Activated CD4-positive, alpha-beta memory T cell treated with anti-CD3 and anti-CD28 coated beads, Interleukin-2, amount 10 ng/mL, durations not matched to agents 7 days and 5 days (primary cell): Measurements from ENCODE around the gene MAPKBP1. TPM values are rescaled to one million over a fixed set of nuclear protein-coding genes. Genes with fewer than 3 reads are reported as not detected.

ENCODE experiments used
- CTCF ChIA-PET: fragments of 350-600 bp; sonication (Branson Sonifier 250); formaldehyde crosslinking; loops from one replicate; lab custom pipeline; 2021; ENCODE audit warnings: antibody characterized with exemption, inconsistent platforms; lab: Charles Lee
- POLR2A ChIA-PET: fragments of 350-600 bp; sonication (Branson Sonifier 250); formaldehyde crosslinking; loops from one replicate; lab custom pipeline; 2021; ENCODE audit warnings: antibody characterized with exemption; lab: Charles Lee
- DNase-seq: peaks from one replicate; pipeline ENCODE4 v3.0.0-alpha.2; 2020
- H3K27ac Mint-ChIP-seq: one replicate; pipeline ENCODE4 v1.8.0; 2021; ENCODE audit warnings: mild to moderate bottlenecking, mixed read lengths
- H3K27me3 Mint-ChIP-seq: one replicate; pipeline ENCODE4 v1.8.0; 2021; ENCODE audit warnings: mixed read lengths
- H3K36me3 Mint-ChIP-seq: one replicate; pipeline ENCODE4 v1.8.0; 2021; ENCODE audit warnings: low read depth, mixed read lengths
- H3K4me1 Mint-ChIP-seq: one replicate; pipeline ENCODE4 v1.8.0; 2021; ENCODE audit warnings: mixed read lengths
- H3K4me3 Mint-ChIP-seq: one replicate; pipeline ENCODE4 v1.8.0; 2021; ENCODE audit warnings: mild to moderate bottlenecking, mixed read lengths
- H3K9me3 Mint-ChIP-seq: one replicate; pipeline ENCODE4 v1.8.0; 2021; ENCODE audit warnings: mixed read lengths
- total RNA-seq, 2 experiments: library from RNA; stranded (reverse); gene quantifications; one replicate each; pipeline ENCODE4 v1.2.3, GENCODE V29; 2021

The MAPKBP1 gene
- total RNA-seq, 2 experiments from 2014 or later, result 28.9 to 31.6 TPM

DNA sequence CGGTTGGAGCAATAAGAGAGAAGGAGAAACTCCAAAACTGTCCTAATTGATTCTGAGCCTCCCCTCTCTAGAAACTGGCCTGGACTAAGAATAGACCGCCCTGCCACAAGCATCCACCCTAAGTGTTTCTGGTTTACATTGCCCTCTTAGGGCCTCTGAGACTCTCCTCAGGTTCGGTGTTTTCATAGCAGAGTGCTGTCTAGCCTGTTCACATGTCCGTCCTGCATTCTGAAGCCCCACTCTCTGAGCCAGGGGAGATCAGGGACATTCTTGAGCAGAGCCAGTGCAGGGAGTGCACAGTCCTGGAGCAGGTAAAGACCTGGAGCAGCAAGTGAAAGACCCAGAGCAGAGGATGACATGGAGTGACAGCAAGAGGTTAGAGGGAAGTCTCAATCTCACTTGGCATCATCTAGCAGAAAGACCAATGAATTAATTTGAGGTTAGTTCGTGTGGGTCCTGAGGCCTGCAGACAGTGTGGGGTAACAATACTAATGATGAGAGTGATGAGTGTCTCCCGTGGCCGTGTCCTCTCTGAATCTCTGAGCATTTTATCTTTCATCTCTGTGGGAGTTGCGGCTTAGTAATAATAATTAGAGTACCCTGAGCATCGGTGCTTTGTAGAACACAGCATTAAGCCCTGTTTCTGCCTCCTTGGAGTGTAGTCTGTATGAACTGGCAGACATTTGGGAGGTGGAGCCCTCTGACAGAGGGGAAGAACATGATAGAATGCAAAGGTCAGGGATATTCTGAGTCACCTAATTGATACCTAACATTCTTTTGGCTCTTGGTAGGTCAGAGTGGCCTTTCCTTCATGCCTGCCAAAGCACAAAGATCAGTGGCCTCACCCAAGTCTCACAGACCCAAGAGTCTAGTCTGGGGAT is 24.6 kb downstream of the MAPKBP1 start:
- no peak for DNase-seq
- Mint-ChIP-seq H3K27me3 (no peaks in the 10 kb centered on the region), H3K4me1 (peaks cover 18% of the 10 kb centered on the region), H3K9me3 (no peaks in the 10 kb centered on the region), H3K4me3 (no peak overlapping the region), H3K27ac (no peak overlapping the region), H3K36me3 (peaks cover 22% of the 10 kb centered on the region)
- ChIA-PET CTCF (no interaction called here), POLR2A (no interaction called here)

DNA sequence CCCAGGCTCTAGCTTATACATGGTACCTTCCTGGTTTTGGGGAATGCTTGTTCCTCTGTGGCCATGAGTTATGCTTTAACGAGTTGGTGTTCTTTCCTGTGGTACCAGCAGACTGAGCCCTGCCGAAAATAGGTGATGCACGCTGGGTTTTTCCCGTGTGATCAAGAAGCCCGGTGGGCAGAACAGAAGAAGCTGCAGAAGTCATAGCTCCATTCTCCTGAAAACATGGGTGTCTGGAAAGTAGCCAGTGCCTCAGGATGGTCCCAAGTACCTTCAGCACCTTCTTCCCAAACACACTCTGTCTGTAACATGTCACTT is 25.2 kb downstream of the MAPKBP1 start:
- ChIA-PET CTCF (interaction anchor here (2.1 kb wide), 1 partner anchor 25 kb away, joined by 6 read pairs; the partner anchor contains the start of gene MAPKBP1), POLR2A (no interaction called here)
- Mint-ChIP-seq H3K4me3 (no peak overlapping the region), H3K36me3 (peaks cover 20% of the 10 kb centered on the region), H3K27ac (no peak overlapping the region), H3K9me3 (no peaks in the 10 kb centered on the region), H3K27me3 (no peaks in the 10 kb centered on the region), H3K4me1 (peaks cover 17% of the 10 kb centered on the region)
- DNase-seq, result no peak

GRCh38 chr15:41801185-41801584 is 26.9 kb downstream of the MAPKBP1 start:
- no peak overlapping the region for H3K4me3 Mint-ChIP-seq
- DNase-seq, result no peak
- ChIA-PET CTCF (interaction anchor here (1.3 to 2.1 kb wide), 3 partner anchors 9 to 27 kb away, joined by 3 to 6 read pairs (median 4); partner anchors contain the start of gene MAPKBP1), POLR2A (no interaction called here)
- H3K36me3 Mint-ChIP-seq, result peaks cover 20% of the 10 kb centered on the region
- no peaks in the 10 kb centered on the region for H3K9me3 Mint-ChIP-seq
- H3K4me1 Mint-ChIP-seq, result peaks cover 10% of the 10 kb centered on the region
- no peaks in the 10 kb centered on the region for H3K27me3 Mint-ChIP-seq
- H3K27ac Mint-ChIP-seq, result no peak overlapping the region

- no peaks in the 10 kb centered on the region for H3K9me3 Mint-ChIP-seq
- ChIA-PET POLR2A (no interaction called here), CTCF (interaction anchor here (0.8 to 5.8 kb wide), 5 partner anchors 9 to 336 kb away, joined by 3 to 39 read pairs (median 5); partner anchors contain the start of gene MAPKBP1)
- peaks cover 5% of the 10 kb centered on the region for H3K4me1 Mint-ChIP-seq
- H3K27ac Mint-ChIP-seq, result no peak overlapping the region
- no peak overlapping the region for H3K4me3 Mint-ChIP-seq
- no peak for DNase-seq
- H3K36me3 Mint-ChIP-seq, result peaks cover 20% of the 10 kb centered on the region
- no peaks in the 10 kb centered on the region for H3K27me3 Mint-ChIP-seq
These were observed 27.7 kb downstream of the MAPKBP1 start for GRCh38 chr15:41801850-41802455.

- H3K9me3 Mint-ChIP-seq, result no peaks in the 10 kb centered on the region
- H3K27me3 Mint-ChIP-seq, result no peaks in the 10 kb centered on the region
- POLR2A ChIA-PET, result interaction anchor here (1.0 to 1.1 kb wide), 2 partner anchors 10 to 30 kb away, joined by 3 read pairs; partner anchors contain the start of gene MAPKBP1
- peaks cover 20% of the 10 kb centered on the region for H3K36me3 Mint-ChIP-seq
- H3K4me1 Mint-ChIP-seq, result peaks cover 7% of the 10 kb centered on the region
- CTCF ChIA-PET, result interaction anchor here (0.9 to 5.8 kb wide), 2 partner anchors 9 to 31 kb away, joined by 3 to 39 read pairs; partner anchors contain the start of gene MAPKBP1
- no peak overlapping the region for H3K27ac Mint-ChIP-seq
- no peak for DNase-seq
- no peak overlapping the region for H3K4me3 Mint-ChIP-seq
These were observed 30.1 kb downstream of the MAPKBP1 start for GRCh38 chr15:41804361-41804760.

- no peak for DNase-seq
- Mint-ChIP-seq H3K4me1 (peaks cover 11% of the 10 kb centered on the region), H3K9me3 (no peaks in the 10 kb centered on the region), H3K27ac (no peak overlapping the region), H3K36me3 (peaks cover 17% of the 10 kb centered on the region), H3K4me3 (no peak overlapping the region), H3K27me3 (no peaks in the 10 kb centered on the region)
- ChIA-PET POLR2A (interaction anchor here (1.1 kb wide), 1 partner anchor 30 kb away, joined by 3 read pairs; the partner anchor contains the start of gene MAPKBP1), CTCF (interaction anchor here (5.8 kb wide), 1 partner anchor 32 kb away, joined by 39 read pairs; the partner anchor contains the start of gene MAPKBP1)
These were observed 30.8 kb downstream of the MAPKBP1 start for GRCh38 chr15:41804916-41805666.

DNA sequence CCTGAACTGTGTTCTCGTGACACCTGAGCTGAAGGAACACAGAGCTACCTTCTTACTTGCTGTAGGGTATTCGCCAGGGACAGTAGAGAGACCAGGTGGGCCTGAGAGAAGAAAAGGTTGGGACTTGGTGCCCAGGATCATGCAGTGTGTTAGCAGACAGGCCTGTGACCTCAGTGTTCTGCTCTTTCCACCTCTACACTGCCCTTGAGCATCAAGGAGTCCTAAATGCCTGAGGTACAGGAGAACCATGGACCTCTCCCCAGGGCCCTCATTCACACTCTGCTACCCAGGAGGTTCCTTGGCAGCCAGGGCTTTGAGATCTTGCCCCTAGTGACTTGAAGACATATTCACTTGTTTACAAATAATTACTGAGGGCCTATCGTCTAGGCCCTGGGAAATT is 31.4 kb downstream of the MAPKBP1 start:
- no peak overlapping the region for H3K4me3 Mint-ChIP-seq
- no peaks in the 10 kb centered on the region for H3K9me3 Mint-ChIP-seq
- DNase-seq, result no peak
- no peak overlapping the region for H3K27ac Mint-ChIP-seq
- peaks cover 12% of the 10 kb centered on the region for H3K36me3 Mint-ChIP-seq
- H3K4me1 Mint-ChIP-seq, result peaks cover 17% of the 10 kb centered on the region
- H3K27me3 Mint-ChIP-seq, result no peaks in the 10 kb centered on the region
- POLR2A ChIA-PET, result no interaction called here
- CTCF ChIA-PET, result interaction anchor here (5.8 kb wide), 1 partner anchor 33 kb away, joined by 39 read pairs; the partner anchor contains the start of gene MAPKBP1

- Mint-ChIP-seq H3K27ac (no peak overlapping the region), H3K4me3 (no peak overlapping the region), H3K9me3 (no peaks in the 10 kb centered on the region), H3K27me3 (no peaks in the 10 kb centered on the region), H3K36me3 (peaks cover 4% of the 10 kb centered on the region), H3K4me1 (peaks cover 26% of the 10 kb centered on the region)
- ChIA-PET POLR2A (no interaction called here), CTCF (interaction anchor here (0.6 to 5.8 kb wide), 3 partner anchors 29 to 102 kb away, joined by 3 to 39 read pairs (median 4); partner anchors contain the start of gene MAPKBP1)
- DNase-seq, result no peak
These were observed 32.3 kb downstream of the MAPKBP1 start for GRCh38 chr15:41806291-41807181.

DNA sequence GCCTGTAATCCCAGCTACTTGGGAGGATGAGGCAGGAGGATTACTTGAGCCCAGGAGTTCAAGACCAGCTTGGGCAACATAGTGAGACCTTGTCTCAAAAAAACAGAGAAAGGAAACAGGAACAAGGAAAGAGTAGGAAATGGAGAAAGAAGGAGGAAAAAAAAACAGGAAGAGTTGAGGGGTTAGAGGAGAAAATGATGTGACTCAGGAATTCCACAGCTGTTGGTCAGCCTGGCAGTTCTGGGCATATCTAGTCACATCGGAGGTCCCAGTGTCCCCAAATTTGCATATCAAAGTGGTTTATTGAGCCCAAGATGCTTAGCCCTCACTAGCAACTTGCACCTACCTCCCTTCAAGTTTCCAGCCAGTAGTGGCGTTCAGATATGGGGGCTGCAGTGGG is 34.8 kb downstream of the MAPKBP1 start:
- no peak for DNase-seq
- CTCF ChIA-PET, result interaction anchor here (0.7 to 6.9 kb wide), 4 partner anchors 18 to 141 kb away, joined by 3 to 270 read pairs (median 30); partner anchors contain the start of gene MAPKBP1
- Mint-ChIP-seq H3K4me3 (no peak overlapping the region), H3K36me3 (peaks cover 4% of the 10 kb centered on the region), H3K27ac (no peak overlapping the region), H3K9me3 (no peaks in the 10 kb centered on the region), H3K4me1 (peaks cover 46% of the 10 kb centered on the region), H3K27me3 (no peaks in the 10 kb centered on the region)
- POLR2A ChIA-PET, result interaction anchor here (5.5 kb wide), 1 partner anchor 34 kb away, joined by 59 read pairs; the partner anchor contains the start of gene MAPKBP1

DNA sequence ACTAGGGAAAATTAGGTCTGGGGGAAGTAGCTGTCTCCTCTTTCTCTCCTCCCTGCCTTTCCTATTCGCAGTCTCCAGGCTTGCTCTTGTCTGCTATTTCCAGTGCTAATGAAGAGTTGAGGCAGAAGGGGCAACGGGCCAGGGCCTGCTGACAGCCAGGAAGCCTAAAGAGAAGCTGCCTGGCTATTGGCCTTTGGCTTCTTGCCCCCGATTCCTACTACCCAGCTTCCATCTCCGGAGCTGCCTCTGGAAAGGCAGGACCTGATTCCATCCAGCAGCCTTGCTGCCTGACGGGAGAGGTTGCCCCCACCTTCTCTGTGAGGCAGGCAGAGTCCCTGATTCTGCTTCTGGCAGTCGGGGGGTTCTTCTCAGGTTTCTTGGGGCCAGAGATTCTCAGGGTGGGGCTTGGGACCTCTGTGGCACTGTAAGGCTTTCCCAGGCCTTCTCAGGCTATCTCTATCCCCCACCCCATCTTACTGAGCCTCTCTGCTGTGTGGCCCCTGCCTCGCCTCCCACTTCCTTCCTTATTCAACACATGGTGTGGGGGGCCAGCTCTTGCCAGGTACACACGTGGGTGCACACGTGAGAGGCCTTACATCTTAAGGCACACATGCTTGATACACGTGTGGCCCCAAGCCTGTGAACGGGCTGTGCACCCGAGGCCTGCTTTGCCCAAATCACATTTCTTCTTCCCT is 35.4 kb downstream of the MAPKBP1 start:
- H3K36me3 Mint-ChIP-seq, result peaks cover 4% of the 10 kb centered on the region
- H3K27me3 Mint-ChIP-seq, result no peaks in the 10 kb centered on the region
- ChIA-PET POLR2A (interaction anchor here (1.2 to 5.5 kb wide), 2 partner anchors 10 to 35 kb away, joined by 3 to 59 read pairs; partner anchors contain the start of gene MAPKBP1), CTCF (interaction anchor here (0.7 to 6.9 kb wide), 12 partner anchors 9 to 206 kb away, joined by 3 to 270 read pairs (median 12); partner anchors contain the start of gene MAPKBP1)
- H3K4me1 Mint-ChIP-seq, result peaks cover 45% of the 10 kb centered on the region
- no peak for DNase-seq
- H3K4me3 Mint-ChIP-seq, result no peak overlapping the region
- no peak overlapping the region for H3K27ac Mint-ChIP-seq
- H3K9me3 Mint-ChIP-seq, result no peaks in the 10 kb centered on the region
